NCI-H524 treated with DMSO at 0.1 percent for 48 hours (cell line): ENCODE data around the gene COL4A5.
"Not testable (repeated sequence)": the region's sequence is repeated elsewhere in the genome, so short reads cannot be mapped to it uniquely, and the experiment has no call there.

Experiments
- DNase-seq: peaks from one replicate; lab custom pipeline; 2025; lab: John Stamatoyannopoulos, UW

Gene COL4A5

DNA sequence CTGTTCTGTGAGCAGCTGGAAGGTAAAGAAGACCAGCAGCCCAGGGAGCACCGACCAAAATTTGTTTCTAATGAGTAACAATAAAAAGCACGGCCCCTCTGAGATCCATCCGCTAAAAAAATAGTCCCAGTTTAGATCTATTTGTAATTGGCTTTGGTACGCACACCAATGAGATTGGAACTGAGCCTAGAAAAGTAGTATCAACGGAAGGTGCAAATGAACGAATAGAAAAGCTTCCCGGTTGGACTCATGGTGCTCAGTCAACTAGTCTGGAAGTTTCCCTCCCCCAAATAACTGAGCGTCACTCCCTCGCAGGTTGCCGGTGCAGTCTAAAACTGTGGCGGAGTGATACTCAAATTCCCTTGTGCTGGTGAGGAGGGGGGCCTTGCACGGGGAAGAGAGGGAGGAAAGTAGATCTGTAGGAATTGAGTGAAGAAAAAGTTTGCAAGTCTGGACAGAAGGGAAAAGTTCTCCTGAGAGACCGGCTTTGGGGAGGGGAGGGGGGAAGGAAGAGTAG is at the start of gene COL4A5:
Gene COL4A5 (plus strand): TSS at position 413 of the 517 bp plus-strand sequence. CDS start 288 bp downstream, outside the sequence.
- peak; percentile 63 for DNase-seq

DNA sequence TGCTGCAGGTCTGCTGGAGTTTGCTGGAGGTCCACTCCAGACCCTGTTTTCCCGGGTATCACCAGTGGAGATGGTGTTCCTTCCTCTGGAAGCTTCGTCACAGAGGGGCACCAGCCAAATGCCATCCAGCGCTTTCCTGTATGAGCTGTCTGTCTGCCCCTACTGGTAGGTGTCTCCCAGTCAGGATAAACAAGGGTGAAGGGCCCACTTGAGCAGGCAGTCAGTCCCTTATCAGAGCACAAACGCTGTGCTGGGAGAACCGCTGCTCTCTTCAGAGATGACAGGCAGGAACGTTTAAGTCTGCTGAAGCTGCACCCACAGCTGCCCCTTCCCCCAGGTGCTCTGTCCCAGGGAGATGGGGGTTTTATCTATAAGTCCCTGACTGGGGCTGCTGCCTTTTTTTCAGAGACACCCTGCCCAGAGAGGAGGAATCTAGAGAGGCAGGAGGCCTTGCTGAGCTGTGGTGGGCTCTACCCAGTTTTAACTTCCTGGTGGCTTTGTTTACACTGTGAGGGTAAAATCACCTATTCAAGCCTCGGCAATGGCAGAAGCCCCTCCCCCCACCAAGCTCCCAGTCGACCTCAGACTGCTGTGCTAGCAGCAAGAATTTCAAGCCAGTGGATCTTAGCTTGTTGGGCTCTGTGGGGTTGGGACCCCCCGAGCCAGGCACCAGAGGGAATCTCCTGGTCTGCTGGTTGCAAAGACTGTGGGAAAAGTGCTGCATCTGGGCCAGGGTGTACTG is 48.5 kb upstream of the COL4A5 start:
- DNase-seq, result not testable (repeated sequence)

DNA sequence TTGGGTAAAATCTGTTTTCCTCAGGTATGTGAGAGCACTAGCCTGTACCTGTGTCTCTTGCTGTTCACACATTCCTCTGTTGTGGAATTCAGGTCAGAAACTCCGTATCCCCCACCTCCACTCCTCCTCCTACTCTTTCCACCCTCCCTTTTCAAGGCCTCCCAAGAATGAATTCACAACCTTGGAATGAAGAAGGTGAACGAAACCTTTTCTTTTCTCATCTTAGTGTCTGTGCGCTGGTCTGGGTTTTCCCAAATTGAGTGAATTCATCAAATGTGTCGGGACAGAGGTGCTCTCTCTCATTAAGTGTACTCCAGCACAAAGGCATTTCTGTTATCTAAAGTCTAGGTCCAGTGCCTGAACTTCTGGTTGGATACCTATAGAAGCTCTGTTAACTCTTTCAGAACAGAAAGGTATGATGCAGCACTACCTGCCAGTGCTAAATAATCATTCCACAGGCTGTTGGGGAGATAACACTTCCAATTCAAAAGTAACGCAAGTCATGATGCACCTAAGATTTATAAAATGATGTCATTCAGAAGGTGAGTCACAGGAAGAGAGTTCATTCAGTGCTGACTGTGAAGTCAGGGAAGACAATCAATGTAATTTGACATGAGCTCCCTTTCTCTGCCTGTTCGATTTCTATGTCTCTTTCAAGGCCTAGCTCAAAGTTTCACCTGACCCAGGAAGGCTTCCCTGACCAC is 43.3 kb upstream of the COL4A5 start:
- DNase-seq, result no peak

DNA sequence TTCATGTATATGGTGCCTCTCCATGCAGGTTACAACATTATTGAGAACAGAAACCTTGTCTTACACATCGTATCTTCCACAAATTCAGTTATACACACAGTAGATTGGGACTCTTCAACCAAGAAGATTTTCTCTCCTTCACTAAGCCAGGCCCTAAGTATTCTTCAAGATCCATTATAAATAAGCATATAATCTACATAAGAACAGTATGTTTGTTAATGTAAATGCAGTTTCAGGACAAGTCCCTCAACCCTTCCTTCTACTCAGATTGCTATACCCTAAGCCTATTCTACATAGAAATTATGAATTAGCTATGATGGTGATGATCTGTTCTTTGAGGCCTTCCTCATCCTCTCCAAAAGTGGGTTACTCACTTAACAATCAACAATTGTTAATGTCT is 42.7 kb upstream of the COL4A5 start:
- DNase-seq, result no peak

DNA sequence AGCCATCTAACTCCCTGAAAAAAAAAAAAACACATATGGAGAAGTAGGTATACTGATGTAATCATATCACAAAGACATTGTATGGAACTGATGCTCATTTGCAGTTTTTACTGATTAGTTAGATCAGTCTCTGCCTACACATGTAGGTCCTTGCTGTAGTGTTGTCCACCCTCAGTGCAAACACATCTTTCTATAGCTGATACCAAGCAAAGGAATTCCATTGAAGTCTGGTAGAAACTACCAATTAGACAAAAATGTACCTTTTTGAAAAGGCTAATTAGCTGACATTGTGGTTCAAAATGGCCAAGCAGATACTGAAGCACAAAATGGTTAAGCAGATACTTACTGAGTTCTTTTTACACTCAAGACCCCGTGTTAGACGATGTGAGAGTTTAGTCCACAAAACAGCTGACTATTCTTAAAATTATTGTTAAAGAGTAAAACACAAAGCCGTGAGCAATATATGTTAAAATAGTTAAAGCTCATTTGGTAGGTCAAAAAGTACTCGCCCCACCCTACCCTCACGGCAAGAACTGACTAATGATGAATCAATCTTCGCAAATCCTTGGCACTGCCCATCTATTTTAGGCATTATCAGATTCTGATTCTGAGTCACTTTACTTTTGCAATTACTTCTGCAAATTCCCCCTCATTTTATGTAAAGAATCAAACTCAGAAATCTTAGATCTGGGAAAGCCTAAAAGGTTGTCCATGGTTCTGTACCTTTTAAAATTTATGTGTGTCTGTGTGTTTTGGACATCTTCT is 41.8 kb upstream of the COL4A5 start:
- DNase-seq, result no peak

DNA sequence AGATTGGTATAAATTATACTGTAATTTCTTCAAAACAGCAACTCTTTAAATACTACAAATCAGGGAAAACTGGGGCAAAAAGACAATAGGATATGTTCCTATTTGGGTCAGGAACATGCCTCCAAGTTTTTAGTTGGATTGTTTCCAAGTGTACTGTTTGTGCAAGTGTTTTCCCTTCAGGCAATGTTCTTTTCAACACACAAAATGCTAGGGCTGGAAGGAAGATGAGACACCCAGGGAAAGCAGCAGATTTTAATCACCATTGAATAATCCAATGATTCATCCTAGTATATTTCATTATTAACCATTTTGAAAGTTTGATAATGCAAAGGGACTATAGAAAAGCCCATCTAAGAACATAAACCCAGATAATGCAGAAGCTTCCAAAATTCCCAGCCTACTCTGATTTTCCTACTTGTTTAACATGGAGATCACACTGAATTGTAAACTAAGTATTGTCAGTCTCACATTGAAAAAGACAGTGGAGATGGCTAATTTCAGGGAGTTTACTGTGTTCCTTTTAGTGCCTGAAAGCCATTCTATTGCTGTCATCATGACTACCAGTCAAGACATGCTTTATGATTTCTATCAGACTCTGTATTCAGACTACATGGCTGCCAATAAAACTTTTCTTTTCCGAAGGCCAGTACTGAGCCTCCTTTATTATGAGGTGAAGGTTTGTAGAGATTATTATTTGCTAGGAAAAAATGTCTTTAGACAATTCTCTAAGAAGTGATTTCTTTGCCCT is 40.0 kb upstream of the COL4A5 start:
- DNase-seq, result no peak

DNA sequence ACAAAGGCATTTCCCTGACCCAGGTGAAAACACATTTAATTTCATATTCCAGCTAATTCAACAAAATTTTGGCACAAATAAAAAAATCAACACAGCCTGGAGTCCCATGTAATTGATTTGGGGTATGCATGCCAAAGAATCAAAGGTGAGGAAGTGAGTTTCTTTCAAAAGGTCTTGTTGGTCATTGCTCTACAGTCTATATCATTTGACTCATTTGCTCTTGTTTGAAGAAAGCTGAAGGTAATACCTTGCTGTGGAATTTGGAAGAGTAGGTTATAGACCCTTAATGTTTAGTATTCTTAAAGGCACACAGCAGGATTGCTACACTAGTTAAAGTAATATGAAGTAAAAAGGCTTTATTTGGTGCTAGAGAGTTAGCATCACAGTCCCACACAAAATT is 26.9 kb upstream of the COL4A5 start:
- DNase-seq, result no peak

DNA sequence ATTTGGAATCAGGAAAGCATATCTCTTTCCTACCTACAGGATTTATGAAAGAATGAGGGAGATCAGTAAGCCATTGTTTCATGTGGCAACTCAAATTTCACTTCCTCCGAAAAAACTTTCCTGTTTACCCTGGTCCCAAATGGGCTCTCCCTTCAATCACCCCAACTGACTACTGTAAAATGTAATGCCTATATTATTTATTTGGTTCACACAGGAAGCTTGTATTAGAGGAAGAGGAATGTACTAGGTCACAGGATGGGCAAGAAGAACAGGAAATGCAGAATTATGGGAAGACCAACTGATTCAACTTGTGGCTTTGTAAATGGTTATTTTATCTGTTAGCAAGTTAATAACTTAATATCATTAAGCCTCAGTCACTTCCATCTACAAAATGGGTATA is 24.5 kb upstream of the COL4A5 start:
- DNase-seq, result no peak

DNA sequence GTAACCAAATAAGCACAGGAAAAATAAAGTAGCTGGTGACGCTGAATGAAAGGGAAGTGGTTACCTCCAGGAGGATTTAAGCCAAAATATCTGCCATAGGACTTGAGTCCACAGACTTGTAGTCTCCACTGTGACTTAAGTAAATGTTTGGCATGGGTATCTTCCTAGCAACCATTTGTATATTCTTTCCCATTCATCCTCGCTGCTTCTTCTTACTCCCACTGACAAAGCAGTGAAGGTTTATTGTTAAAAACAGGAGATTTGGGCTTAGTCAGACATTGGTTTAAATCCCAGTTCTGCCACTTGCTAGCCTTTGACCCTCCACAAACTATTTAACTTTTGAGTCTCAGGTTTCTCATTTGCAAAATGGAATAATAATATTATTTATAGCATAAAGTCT is 23.7 kb upstream of the COL4A5 start:
- DNase-seq, result no peak

DNA sequence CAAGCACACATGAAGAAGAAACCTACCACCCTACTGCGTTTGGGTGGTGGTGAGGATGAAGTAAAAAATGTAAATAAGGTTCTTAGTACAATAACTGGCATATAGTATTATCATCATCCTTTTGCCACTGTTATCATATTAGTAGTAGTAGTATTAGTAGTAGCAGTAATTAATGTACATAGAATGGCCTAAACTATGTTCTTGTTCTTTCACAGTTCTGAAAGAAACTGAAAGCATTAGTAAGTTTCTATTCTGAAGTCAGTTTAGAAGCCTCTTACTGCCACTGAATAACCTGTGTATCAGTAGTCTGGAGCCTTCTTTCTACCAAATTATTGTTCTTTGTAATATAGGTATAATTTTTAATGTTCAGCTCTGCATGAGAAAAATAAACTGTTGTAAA is 22.4 kb upstream of the COL4A5 start:
- no peak for DNase-seq

DNA sequence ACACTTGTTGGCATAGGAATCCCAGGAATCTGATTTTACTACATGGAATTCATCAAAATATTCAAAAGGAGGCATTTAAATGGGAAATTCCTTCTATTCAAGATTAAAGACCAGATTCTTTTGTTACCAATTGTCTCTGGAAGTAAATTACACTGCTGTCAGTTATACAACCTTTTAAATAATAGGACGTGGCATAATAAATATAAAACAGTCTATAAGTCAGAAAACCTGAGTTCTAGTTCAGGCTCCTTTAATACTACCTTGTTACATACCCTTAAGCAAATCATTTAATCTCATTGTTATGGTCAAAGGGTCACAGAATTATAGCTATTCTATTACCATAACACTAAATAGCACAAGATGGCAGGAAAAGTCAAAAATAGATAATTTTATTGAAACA is 20.2 kb upstream of the COL4A5 start:
- no peak for DNase-seq

DNA sequence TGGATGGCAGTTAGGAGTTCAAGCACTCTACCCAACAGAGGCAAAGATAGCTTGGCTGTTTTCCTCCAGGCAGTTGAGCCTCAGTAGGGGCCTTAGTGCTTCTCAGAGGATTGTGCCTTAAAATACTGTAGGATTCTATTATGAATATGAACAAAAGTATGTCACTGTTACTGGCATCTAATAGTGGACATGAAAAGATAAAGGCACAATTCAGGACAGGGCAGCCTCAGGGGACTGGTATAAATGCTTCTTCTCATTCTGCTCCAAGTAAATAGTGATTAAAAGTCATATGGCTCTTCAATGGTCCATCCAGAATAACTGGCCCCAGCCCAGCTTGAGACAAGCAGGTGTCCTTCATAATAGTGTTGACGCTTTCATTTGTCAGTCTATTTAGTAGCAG is 19.2 kb upstream of the COL4A5 start:
- DNase-seq, result no peak

DNA sequence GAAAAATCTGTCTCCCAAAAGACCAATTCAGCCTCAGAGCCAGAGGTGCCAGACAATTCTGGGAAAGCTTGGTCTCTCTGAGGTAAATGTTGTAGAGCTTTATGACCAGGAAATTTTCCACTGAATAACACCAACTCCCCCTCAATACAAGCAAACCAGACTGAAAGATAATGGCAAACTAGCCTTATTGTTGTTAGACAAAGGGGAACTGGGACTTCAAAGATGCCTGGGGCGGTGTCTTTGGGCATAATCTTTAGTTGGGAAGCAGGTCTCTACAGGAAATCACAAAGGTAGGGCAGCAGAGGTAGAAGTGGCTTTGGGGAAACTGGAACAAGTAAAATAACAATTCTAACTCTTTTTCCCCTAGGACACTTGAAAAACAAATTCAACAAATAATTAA is 13.4 kb upstream of the COL4A5 start:
- no peak for DNase-seq

DNA sequence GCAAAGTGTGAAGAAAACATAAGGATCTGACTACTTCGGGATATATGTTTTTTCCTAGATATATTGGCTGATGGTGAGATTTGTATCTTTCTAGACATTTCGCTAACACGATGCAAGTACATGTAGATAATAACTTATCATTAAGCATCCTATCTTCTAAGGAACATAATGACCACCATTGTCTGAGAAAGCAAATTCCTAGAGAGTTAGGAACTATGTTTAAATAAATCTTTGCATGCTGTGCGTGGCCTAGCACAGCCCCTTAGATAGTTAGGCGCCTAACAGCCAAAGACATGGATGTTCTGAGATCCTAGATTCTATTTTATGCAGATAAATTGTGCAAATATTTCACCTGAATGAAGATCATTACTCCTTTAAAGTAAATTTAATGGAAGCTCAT is 4.4 kb upstream of the COL4A5 start:
- DNase-seq, result no peak

DNA sequence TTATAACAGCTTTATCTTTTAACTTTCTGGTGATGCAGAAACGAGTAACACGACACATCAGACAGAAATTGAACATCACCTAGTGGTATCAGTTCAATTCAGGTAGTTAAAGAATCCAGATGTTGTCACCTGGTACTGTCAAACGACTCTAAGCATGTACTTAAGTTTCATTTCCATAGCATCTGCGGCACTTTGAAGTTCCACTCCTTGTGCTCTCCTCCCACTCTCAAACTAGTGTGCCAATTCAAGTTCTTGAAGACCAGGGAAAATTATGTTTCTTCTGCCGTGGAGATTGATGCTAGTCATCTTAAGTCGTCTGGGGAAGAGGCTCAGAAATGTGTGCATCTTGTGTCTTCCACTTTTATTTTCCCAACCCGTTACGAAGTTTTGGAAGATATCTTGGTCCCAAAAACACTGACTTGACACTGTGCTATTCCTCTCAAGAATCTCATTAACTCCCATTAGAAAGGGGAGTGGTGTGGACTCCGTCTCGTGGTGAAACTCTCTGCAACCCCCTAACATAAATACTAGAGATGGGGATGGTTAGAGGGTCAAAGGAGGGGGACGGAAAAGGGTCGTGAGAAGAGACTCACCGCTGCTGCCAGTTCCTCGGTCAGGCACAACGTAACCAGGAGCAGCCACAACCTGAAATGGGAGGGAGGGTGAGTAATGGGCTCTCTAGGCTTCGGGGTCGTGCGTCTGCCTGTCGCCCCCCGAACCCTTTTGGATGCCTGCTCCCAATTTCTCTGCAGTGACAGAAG is 2.1 kb upstream of the COL4A5 start:
- no peak for DNase-seq

DNA sequence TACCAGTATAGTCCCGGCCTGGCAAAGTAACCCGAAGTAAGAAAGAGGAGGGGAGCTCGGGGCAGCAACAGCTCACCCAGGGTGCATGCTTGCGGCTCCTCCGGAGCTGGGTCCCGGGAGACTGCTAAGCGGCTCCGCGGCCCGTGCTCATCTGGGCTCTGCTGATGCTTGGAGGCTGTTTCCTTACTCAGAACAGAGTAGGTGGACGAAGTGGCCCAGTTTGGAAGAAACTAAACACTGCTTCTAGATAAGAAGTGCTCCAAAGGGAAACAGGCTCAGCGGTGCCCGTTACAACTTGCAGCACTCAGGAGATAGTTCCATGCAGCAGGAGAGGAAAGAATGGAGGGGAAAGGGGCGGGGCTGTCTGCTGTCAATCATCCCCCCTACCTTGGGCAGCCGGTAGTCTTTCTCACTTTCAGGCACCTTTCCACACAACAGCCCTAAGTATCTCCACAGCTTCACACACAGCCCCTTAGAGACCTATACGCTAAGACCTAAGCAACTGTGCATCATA is 1.5 kb upstream of the COL4A5 start, which contains the start of gene COL4A6:
Gene COL4A6 (minus strand): TSS at position 313 of the 514 bp plus-strand sequence. CDS start 226 bp downstream, at position 87.
- DNase-seq, result peak; percentile 0

DNA sequence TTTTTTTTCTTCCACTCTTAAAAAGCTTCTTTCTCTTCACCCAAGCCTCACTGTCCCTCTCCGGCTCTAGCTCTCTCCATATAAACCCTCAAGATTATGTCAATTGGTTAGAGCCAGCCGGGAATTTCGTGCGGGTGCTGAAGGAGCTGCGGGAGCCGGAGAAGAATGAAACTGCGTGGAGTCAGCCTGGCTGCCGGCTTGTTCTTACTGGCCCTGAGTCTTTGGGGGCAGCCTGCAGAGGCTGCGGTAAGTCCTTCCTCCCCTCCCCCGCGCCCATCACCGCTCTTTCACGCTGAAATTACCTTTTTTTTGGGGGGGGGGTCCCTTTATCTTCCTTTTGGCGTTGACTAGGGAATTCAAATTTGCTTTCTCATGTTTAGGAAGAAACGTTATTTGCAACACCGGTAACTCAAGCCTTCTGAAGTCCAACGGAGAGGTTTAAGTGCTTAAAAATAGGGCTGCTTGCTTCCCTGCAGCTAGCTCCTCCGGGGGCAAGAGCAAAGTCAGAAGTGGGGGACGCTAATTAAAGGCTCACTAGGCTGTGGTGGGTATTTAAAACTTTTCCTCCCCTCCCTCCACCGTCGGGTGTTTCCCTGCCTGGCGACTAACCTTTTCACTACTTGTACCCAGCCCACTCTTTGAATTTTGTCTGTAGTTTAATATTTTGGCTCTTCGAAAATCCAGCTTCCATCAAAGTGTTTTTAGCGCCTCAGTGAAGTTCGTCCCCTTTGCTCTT is 491 bp downstream of the COL4A5 start:
- peak; percentile 43 for DNase-seq

DNA sequence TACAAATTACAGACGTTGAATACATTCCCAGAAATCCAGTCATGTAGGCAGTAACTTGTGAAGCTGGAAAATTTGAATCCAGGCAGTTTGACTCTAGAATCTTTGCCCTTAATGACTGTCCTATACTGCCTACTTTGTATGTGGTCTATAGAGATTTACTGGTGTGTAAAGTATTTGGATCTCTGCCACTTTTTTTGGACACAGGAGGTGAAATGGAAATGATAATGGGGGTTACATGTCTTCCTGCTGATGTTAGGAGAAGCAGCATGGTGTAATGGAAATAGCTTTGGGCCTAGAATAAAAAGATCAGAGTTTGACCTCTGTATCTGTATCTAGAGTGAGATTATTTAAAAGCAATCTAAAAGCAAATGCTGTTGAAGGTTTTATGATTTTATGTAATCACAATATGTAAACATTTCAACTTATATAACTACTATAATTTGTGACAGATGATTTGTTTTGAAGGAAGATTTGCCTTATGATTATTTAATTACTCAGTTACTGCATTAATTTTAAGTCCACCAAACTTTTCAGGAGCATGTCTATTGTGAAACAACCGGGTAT is 3.3 kb downstream of the COL4A5 start:
- DNase-seq, result no peak

DNA sequence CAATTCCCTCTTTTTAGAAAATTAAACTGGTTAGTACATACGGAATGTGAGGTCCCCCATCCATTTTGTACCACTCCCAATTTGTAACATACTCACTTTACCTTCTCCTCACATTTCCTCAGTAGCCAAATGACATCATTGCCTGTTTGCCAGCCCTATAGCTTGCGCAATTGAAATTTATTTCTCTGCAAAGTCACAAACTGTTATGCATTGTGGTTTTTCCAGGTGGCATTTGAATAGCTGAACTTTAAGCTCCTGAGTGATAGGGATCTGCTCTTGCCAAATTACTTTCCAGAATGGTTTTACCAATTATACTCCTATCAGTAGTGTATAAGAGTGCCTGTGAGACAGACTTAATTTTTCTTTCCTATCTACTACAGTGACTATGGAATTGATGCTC is 7.7 kb downstream of the COL4A5 start:
- DNase-seq, result no peak

DNA sequence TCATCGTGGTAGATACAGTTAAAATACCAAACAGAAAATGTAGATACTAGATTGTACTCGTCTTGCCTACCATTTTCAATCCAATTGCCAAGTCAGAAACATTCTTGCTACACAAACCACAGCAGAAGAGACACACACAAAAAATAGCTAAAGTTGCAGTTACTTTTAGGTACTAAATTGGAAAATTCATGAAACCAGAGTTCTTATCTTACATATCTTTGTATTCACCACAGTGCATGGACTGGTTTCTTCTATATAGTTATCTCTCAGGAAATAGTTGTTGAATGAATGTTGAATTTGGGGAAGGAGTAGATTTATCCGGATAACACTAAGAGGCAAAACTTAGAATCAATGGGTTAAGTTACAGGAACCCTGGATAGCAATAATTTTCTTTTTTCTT is 14.2 kb downstream of the COL4A5 start:
- DNase-seq, result no peak
